ENCODE results near the gene PROB1.
"Not testable (repeated sequence)": the region's sequence is repeated elsewhere in the genome, so short reads cannot be mapped to it uniquely, and the experiment has no call there.

PROB1 gene, protein sequence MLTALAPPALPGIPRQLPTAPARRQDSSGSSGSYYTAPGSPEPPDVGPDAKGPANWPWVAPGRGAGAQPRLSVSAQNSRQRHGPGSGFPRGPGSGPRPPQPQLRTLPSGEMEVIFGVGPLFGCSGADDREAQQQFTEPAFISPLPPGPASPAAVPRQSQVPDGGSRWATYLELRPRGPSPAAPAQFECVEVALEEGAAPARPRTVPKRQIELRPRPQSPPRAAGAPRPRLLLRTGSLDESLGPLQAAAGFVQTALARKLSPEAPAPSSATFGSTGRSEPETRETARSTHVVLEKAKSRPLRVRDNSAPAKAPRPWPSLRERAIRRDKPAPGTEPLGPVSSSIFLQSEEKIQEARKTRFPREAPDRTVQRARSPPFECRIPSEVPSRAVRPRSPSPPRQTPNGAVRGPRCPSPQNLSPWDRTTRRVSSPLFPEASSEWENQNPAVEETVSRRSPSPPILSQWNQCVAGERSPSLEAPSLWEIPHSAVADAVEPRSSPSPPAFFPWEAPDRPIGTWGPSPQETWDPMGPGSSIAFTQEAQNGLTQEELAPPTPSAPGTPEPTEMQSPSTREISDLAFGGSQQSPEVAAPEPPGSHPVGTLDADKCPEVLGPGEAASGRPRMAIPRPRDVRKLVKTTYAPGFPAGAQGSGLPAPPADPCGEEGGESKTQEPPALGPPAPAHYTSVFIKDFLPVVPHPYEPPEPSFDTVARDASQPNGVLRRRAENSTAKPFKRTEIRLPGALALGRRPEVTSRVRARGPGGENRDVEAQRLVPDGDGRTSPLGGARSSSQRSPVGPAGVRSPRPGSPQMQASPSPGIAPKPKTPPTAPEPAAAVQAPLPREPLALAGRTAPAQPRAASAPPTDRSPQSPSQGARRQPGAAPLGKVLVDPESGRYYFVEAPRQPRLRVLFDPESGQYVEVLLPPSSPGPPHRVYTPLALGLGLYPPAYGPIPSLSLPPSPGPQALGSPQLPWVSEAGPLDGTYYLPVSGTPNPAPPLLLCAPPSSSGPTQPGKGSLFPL

DNA sequence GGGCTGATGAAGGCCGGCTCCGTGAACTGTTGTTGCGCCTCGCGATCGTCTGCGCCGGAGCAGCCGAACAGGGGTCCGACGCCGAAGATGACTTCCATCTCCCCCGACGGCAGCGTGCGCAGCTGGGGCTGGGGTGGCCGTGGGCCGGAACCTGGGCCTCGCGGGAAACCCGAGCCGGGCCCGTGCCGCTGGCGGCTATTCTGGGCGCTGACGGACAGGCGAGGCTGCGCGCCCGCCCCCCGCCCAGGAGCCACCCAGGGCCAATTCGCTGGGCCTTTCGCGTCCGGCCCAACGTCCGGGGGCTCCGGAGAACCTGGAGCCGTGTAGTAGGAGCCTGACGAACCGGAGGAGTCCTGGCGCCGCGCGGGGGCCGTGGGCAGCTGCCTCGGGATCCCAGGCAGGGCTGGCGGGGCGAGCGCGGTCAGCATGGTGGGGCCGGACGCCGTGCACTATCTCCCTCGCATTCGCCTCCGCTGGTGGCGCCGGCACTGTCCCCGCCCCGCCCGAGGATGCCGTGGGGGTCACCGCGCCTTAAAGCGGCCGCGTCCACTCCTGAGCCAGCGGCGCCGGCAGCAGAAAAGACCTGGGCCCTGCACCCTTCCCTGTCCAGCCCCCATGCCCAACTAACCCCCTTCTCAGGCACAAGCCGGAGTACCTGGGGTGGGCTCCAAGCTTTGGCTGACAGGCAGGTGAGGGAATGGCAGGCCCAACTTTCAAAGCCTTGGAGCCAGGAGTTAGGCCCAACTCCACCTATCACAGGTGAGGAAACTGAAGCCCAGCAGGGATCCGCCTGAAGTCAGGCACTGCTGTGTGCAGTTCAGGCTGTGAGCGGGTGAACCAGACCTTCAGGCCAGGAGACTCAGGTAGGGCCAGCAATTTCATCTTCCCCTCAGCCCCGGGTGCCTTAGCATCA is at the start of gene PROB1:
Gene PROB1, minus strand, starts transcription at position 451 of the 913 bp plus-strand sequence. Its CDS starts 23 bp downstream, at position 428.
- no peaks in the 10 kb centered on the region for H3K9me3 Mint-ChIP-seq
- peaks cover 3% of the 10 kb centered on the region for H3K36me3 Mint-ChIP-seq (ENCODE audit: low read depth)
- ATAC-seq (no peak), DNase-seq (no peak)
- no peak within 1 kb of the TSS for H3K27ac Mint-ChIP-seq
- peaks cover 45% of the 10 kb centered on the region for H3K4me1 Mint-ChIP-seq
- no peaks in the 10 kb centered on the region for H3K27me3 Mint-ChIP-seq
- peak within 1 kb of the TSS; percentile 92 for H3K4me3 Mint-ChIP-seq

DNA sequence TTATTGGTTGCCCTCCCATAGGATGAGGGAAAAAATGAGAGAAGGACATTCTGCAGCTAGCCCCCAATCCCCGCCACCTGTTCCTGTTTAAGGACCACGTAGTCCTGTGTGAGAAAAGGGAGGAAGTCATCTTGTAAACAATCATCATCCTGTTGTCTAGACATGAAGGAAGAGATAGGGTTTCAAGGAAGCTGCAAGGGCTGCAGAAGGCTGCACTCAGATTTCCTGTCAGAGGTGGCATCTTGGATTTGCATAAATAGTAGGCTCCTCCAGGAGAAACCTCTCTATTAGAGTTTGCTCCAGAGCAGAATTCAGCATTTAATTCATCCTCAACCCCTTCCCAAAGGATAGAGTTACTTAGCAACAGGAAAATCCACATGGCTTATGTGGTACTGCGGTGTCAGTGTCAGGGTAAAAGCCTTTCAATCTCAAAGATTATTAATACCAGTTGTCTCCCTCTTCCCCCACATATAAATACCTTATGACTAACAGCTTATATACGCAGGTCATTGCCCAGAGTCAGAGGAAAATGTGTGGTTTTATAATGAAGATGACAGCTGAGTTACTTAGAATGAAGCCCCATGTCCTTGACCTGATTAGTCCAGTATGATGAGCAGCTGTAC is 49.0 kb upstream of the PROB1 start:
- Mint-ChIP-seq H3K4me3 (no peak overlapping the region), H3K4me1 (peaks cover 84% of the 10 kb centered on the region), H3K36me3 (ENCODE audit: low read depth) (peaks cover 8% of the 10 kb centered on the region), H3K27ac (peak overlapping the region; percentile 64), H3K27me3 (no peaks in the 10 kb centered on the region), H3K9me3 (peaks cover 12% of the 10 kb centered on the region)
- DNase-seq (no peak), ATAC-seq (peak; percentile 29)

DNA sequence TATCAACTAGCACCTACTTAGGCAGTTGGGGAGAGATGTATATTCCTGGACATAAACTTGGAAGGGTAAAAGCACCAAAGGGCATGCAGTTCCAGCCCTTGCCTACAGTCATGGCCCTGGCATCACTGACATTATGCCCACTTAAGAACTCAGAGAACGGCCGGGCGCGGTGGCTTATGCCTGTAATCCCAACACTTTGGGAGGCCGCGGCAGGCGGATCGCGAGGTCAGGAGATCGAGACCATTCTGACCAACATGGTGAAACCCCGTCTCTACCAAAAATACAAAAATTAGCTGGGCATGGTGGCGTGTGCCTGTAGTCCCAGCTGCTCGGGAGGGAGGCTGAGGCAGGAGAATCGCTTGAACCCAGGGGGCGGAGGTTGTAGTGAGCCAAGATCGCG is 45.5 kb upstream of the PROB1 start:
- H3K4me3 Mint-ChIP-seq; H3K27me3 Mint-ChIP-seq; H3K9me3 Mint-ChIP-seq; H3K27ac Mint-ChIP-seq; H3K36me3 Mint-ChIP-seq (ENCODE audit: low read depth); ATAC-seq; DNase-seq: not testable (repeated sequence)
- peaks cover 68% of the 10 kb centered on the region for H3K4me1 Mint-ChIP-seq

DNA sequence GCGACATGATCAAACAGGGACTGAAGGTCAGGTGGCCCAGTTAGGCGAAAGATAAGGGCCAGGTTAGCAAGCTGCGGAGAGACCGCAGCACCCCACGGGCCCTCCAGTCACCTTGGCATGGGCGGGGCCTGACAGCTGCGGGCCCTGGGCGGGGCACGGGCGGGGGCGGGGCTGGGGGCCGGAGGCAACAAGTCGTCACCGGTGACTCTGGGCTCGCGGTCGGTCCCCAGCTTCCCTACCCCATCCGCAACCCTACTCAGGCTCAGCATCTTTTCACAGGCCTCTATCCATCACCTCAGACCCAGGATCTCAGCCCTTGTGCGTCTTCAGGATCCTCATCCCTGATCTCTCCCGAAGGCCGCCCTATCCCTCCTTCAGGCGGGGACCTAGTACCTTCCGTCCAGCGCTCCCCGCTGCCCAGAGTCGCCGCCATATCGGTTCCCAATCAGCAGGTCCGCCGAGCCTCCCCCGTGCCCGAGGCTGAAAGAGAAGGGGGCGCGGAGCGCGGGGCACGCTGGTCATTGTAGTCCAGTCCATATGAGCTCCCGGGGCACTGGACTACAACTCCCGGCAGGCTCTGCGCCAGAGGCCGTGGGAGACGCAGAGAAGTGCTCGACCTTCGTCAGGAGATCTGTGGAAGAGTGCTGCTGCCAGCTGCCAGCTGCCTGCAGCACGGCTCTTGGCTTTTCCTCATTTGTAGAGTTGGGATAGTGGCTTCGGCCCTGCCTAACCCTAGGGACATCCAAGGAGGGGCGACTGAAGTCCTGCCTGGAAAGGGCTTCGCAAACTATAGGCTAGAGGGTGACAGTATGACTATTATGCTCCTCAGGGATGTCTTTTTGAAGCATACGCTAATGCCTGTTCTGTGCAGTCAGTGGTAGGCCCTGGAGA is 44.4 kb upstream of the PROB1 start, which contains the start of gene DNAJC18:
Gene DNAJC18, minus strand, starts transcription at position 513 of the 891 bp plus-strand sequence. Its CDS starts 80 bp downstream, at position 433.
- DNase-seq (peak; percentile 93), ATAC-seq (peak; percentile 94)
- peak within 1 kb of the TSS; percentile 98 for H3K27ac Mint-ChIP-seq
- no peaks in the 10 kb centered on the region for H3K27me3 Mint-ChIP-seq
- H3K36me3 Mint-ChIP-seq (ENCODE audit: low read depth), result peaks cover 13% of the 10 kb centered on the region
- peaks cover 58% of the 10 kb centered on the region for H3K4me1 Mint-ChIP-seq
- peak within 1 kb of the TSS; percentile 92 for H3K4me3 Mint-ChIP-seq
- H3K9me3 Mint-ChIP-seq, result no peaks in the 10 kb centered on the region

DNA sequence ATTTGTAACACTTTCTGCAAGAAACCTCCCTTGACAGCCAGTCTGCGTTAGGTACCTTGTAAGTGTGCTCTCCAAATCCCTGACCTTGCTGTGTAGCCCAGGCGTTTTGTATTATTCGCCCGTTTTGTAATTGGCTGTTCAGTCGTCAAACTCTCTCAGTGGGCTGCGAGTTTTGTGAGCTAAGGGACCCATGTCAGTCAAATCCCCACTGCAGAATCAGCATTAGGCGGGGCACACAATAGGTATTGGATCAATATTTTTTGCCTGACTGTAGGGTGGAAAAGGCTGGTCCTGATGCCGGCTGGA is 43.8 kb upstream of the PROB1 start:
- no peaks in the 10 kb centered on the region for H3K9me3 Mint-ChIP-seq
- peaks cover 52% of the 10 kb centered on the region for H3K4me1 Mint-ChIP-seq
- peak overlapping the region; percentile 92 for H3K4me3 Mint-ChIP-seq
- H3K27ac Mint-ChIP-seq, result peak overlapping the region; percentile 98
- ATAC-seq (no peak), DNase-seq (no peak)
- peaks cover 13% of the 10 kb centered on the region for H3K36me3 Mint-ChIP-seq (ENCODE audit: low read depth)
- H3K27me3 Mint-ChIP-seq, result no peaks in the 10 kb centered on the region

DNA sequence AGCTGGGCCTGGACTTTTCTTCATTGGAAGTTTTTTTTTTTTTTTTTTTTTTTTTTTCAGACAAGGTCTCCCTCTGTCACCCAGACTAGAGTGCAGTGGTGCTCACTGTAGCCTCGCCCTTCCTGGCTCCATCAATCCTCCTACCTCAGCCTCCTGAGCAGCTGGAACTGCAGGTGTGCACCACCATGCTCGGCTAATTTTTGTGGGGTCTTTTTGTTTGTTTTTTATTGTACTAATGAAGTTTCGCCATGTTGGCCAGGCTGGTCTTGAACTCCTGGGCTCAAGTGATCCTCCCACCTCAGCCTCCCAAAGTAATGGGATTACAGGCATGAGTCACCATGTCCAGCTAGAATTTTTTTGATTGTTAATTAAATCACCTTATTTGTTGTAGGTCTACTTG is 40.8 kb upstream of the PROB1 start:
- Mint-ChIP-seq H3K27me3 (no peaks in the 10 kb centered on the region), H3K9me3 (no peaks in the 10 kb centered on the region), H3K36me3 (ENCODE audit: low read depth) (peaks cover 17% of the 10 kb centered on the region), H3K27ac (no peak overlapping the region), H3K4me1 (peaks cover 35% of the 10 kb centered on the region), H3K4me3 (no peak overlapping the region)
- no peak for ATAC-seq
- no peak for DNase-seq

DNA sequence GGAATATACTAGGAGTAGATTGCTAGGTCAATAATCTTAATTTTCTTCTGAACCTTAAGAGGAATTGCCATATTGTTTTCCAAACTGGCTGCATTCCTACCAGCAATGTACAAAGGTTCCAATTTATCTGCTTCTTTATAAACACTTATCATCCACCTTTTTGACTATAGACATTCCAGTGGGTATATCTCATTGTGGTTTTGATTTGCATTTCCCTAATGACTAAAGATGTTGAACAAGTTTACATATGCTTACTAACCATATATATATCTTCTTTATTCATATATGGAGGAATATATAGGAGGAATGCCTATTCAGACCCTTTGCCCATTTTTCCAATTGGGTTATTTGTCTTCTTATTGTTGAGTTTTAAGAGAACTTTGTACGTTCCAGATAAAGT is 36.8 kb upstream of the PROB1 start:
- H3K4me1 Mint-ChIP-seq, result peaks cover 10% of the 10 kb centered on the region
- H3K27me3 Mint-ChIP-seq, result no peaks in the 10 kb centered on the region
- no peak overlapping the region for H3K4me3 Mint-ChIP-seq
- no peaks in the 10 kb centered on the region for H3K9me3 Mint-ChIP-seq
- peaks cover 19% of the 10 kb centered on the region for H3K36me3 Mint-ChIP-seq (ENCODE audit: low read depth)
- no peak for ATAC-seq
- DNase-seq, result no peak
- H3K27ac Mint-ChIP-seq, result no peak overlapping the region

DNA sequence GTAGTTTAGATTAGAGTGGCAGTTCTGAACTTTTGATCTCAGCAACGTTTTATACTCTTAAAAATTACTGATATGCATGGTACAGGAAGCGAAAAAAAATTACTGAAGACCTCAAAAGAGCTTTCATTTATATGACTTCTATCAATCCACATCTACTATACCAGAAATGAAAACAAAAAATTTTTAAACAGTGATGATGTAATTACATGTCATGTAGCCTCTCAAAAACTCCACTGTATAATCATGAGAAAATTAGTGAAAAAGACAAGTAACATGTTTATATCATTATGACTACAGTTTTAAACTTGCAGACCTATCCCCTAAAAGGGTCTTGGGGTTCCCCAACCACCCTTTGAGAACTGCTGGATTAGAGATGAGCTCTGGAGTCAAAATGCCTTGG is 35.1 kb upstream of the PROB1 start:
- Mint-ChIP-seq H3K9me3 (no peaks in the 10 kb centered on the region), H3K27ac (no peak overlapping the region), H3K27me3 (no peaks in the 10 kb centered on the region), H3K36me3 (ENCODE audit: low read depth) (peaks cover 20% of the 10 kb centered on the region), H3K4me3 (no peak overlapping the region), H3K4me1 (peaks cover 10% of the 10 kb centered on the region)
- no peak for DNase-seq
- ATAC-seq, result no peak

DNA sequence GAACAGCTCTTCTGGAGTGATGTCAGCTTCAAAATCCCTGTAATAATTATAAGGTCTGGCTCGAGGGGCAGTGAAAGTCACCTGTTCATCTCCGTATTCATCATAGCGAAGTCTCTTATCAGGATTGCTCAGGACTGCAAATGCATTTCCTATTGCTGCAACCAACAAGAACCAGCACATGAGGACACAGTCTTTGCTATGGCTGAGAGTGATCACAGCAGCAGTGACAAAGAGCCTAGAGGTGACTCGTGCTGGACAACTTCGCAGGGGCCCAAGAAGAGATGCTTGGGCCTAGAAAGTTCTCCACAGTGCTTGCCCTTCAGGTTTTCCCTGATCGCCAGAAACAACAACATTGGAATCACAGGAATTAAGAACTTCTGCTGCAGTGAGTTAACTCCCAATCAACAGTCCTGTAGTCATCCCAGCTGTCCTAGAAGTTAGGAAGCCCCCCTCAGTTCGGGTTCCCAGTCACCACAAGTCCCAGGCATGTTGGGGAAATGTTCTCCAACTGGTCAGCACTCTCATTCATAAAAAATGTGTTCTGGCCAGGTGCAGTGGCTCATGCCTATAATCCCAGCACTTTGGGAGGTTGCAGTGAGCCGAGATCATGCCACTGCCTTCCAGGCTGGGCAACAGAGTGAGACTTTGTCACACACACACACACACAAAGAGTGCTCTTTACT is 31.4 kb upstream of the PROB1 start:
- no peak for ATAC-seq
- Mint-ChIP-seq H3K4me3 (no peak overlapping the region), H3K27ac (no peak overlapping the region)

DNA sequence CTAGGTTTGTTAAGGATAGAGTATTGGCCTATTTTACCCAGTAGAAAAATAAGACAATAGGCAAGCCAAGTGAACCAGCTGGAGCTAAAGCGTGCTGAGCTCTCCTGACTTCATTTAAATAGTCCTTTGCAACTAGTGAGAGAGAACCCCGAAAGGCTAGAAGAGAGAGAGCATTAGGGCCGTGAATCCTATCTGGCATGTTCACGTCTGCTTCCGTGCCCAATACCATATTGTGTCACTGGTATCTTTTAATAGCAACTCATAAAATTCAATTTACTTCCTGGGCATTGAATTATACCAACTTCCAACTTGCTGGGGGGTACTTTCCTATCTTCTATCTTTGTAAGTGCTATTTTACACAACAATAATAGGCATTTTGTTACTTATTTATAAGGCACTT is 30.6 kb upstream of the PROB1 start:
- no peaks in the 10 kb centered on the region for H3K27me3 Mint-ChIP-seq
- ATAC-seq (no peak), DNase-seq (no peak)
- H3K36me3 Mint-ChIP-seq (ENCODE audit: low read depth), result peaks cover 23% of the 10 kb centered on the region
- no peak overlapping the region for H3K4me3 Mint-ChIP-seq
- no peaks in the 10 kb centered on the region for H3K9me3 Mint-ChIP-seq
- H3K4me1 Mint-ChIP-seq, result peaks cover 9% of the 10 kb centered on the region
- no peak overlapping the region for H3K27ac Mint-ChIP-seq

More for the DNA sequence above, 31.4 kb upstream of the PROB1 start:
- no peak for DNase-seq
- Mint-ChIP-seq H3K4me1 (peaks cover 13% of the 10 kb centered on the region), H3K36me3 (ENCODE audit: low read depth) (peaks cover 27% of the 10 kb centered on the region), H3K9me3 (no peaks in the 10 kb centered on the region), H3K27me3 (no peaks in the 10 kb centered on the region)

DNA sequence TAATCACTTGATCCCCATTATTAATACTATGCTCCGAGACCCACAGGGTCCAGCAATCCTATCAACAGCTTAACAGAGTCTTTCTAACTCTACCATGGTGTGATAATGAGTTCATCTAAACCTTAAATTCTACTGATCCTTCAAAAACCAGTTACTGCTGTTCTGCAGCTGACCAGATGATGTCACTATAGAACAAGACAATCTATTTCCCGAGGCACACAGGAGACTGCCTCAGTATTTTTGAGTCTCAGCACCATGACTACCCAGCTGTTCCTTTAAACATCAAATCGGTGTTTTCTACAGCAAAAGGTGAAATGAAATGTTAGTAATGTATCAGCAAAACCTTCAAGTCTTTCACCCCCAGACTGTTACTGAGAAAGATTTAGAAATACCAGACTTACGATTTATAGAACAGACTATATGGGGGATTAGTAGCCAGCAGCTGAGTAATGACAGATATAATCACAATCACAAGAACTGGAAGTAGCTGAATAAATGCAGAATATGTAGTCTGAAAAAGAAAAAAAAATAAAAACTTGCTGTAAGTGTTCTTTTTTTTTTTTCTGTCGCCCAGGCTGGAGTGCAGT is 27.5 kb upstream of the PROB1 start:
- peak; percentile 55 for DNase-seq
- Mint-ChIP-seq H3K36me3 (ENCODE audit: low read depth) (peaks cover 30% of the 10 kb centered on the region), H3K27ac (peak overlapping the region; percentile 6), H3K4me3 (no peak overlapping the region), H3K9me3 (no peaks in the 10 kb centered on the region), H3K4me1 (peaks cover 10% of the 10 kb centered on the region), H3K27me3 (no peaks in the 10 kb centered on the region)
- peak; percentile 77 for ATAC-seq

Measured in activated naive CD8-positive, alpha-beta T cell treated with anti-CD3 and anti-CD28 coated beads, Interleukin-2, amount 50 U/mL, for 24 hours (primary cell).